GM12878 (cell line): ENCODE data around the gene SIGLEC5. TPM values are rescaled to one million over a fixed set of nuclear protein-coding genes. Genes with fewer than 3 reads are reported as not detected.

Experiments used
- ATAC-seq: fragments of 200-7000 bp; cut with Tn5 transposase; 3 replicates; pipeline ENCODE4 v1.9.1; 2020; ENCODE audit warnings: mild to moderate bottlenecking, moderate library complexity
- BruUV-seq: library from RNA; stranded (reverse); fragments of 400-500 nt; replicated peaks from 2 replicates; lab custom pipeline; 2021; lab: Mats Ljungman, UMichigan
- CTCF ChIA-PET: fragments of 300-600 bp; sonication (Branson Sonifier 250); formaldehyde crosslinking; extraction: SDS; loops from one replicate; lab custom pipeline; 2021; ENCODE audit warnings: inconsistent platforms; lab: Yijun Ruan, JAX
- POLR2A ChIA-PET: fragments of 350-600 bp; formaldehyde crosslinking; extraction: SDS; loops from one replicate; lab custom pipeline; 2021; ENCODE audit warnings: inconsistent platforms; lab: Charles Lee
- RAD21 ChIA-PET: fragments of 300-600 bp; sonication (Branson Sonifier 250); formaldehyde crosslinking; loops from one replicate; lab custom pipeline; 2023; ENCODE audit warnings: antibody characterized with exemption; ENCODE audit not compliant: unreplicated experiment; lab: Charles Lee
- SMC1A ChIA-PET: fragments of 300-600 bp; sonication (Branson Sonifier 250); formaldehyde crosslinking; loops from one replicate; lab custom pipeline; 2023; ENCODE audit not compliant: unreplicated experiment, uncharacterized antibody; lab: Charles Lee
- DNase-seq: peaks from one replicate; pipeline ENCODE4 v3.0.0-alpha.2; 2011; ENCODE audit warnings: low read depth, low spot score
- FAIRE-seq: peaks from 3 replicates; lab custom pipeline; 2011; peaks lifted over from hg19 to GRCh38; lab: Jason Lieb, UNC
- H2AFZ ChIP-seq: 2 replicates; pipeline ENCODE4 v1.6.0; 2011; ENCODE audit warnings: low read depth, low read length, control low read depth; ENCODE audit not compliant: control insufficient read depth
- H3K27ac ChIP-seq: 2 replicates; pipeline ENCODE4 v1.5.1; 2011; ENCODE audit warnings: control low read depth; ENCODE audit not compliant: control insufficient read depth, insufficient read depth
- H3K27me3 ChIP-seq, 2 experiments: replicated peaks in 1 of 2; 2 replicates each; pipeline versions ENCODE4 v1.6.0 to v1.6.1; 2011; ENCODE audit warnings: low read length in 1 of 2; ENCODE audit not compliant: control insufficient read depth in 2 of 2, insufficient read depth in 2 of 2
- H3K36me3 ChIP-seq, 2 experiments: 2 replicates each; pipeline ENCODE4 v1.5.1; 2011; ENCODE audit warnings: low read length in 1 of 2; ENCODE audit not compliant: control insufficient read depth in 2 of 2, insufficient read depth in 2 of 2
- H3K4me1 ChIP-seq: 2 replicates; pipeline ENCODE4 v1.6.1; 2011; ENCODE audit warnings: mild to moderate bottlenecking, low read length, moderate library complexity, mixed read lengths; ENCODE audit not compliant: control insufficient read depth, insufficient read depth
- H3K4me2 ChIP-seq: 2 replicates; pipeline ENCODE4 v1.6.0; 2011; ENCODE audit warnings: control low read depth; ENCODE audit not compliant: control insufficient read depth, insufficient read depth
- H3K4me3 ChIP-seq: fragments of 200-600 bp; sonication (generic); 2 replicates; pipeline ENCODE4 v1.5.1; 2016
- H3K79me2 ChIP-seq: 2 replicates; pipeline ENCODE4 v1.6.0; 2011; ENCODE audit warnings: low read length; ENCODE audit not compliant: control insufficient read depth, insufficient read depth
- H3K9ac ChIP-seq: 2 replicates; pipeline ENCODE4 v1.8.0; 2011; ENCODE audit warnings: low read length, control low read depth, mixed read lengths; ENCODE audit not compliant: control insufficient read depth, insufficient read depth
- H3K9me3 ChIP-seq: replicated peaks from 3 replicates; pipeline ENCODE4 v1.5.1; 2011; ENCODE audit warnings: mild to moderate bottlenecking, low read length; ENCODE audit not compliant: control insufficient read depth, insufficient read depth
- H4K20me1 ChIP-seq: 2 replicates; pipeline ENCODE4 v1.6.0; 2011; ENCODE audit not compliant: control insufficient read depth, insufficient read depth
- ATF3 ChIP-seq: IDR thresholded peaks from 2 replicates; pipeline ENCODE4 v1.6.1; 2011; ENCODE audit warnings: low read depth, mild to moderate bottlenecking, low read length, moderate library complexity, borderline replicate concordance; ENCODE audit errors: extremely low read depth
- CHD4 ChIP-seq: fragments of 200-600 bp; sonication (generic); IDR thresholded peaks from 2 replicates; pipeline ENCODE4 v1.6.1; 2016; ENCODE audit warnings: mild to moderate bottlenecking
- MTA2 ChIP-seq: fragments of 450-650 bp; IDR thresholded peaks from 2 replicates; pipeline ENCODE4 v1.6.1; 2016; ENCODE audit warnings: low read depth, mild to moderate bottlenecking, moderate library complexity
- NFYB ChIP-seq: IDR thresholded peaks from 2 replicates; pipeline ENCODE4 v1.6.1; 2011; ENCODE audit warnings: low read depth, mild to moderate bottlenecking, low read length, improper control_type of control experiment, moderate library complexity; ENCODE audit not compliant: insufficient read depth
- PAX5 ChIP-seq: IDR thresholded peaks from 2 replicates; pipeline ENCODE4 v1.6.1; 2011; ENCODE audit warnings: low read depth, low read length, borderline replicate concordance
- USF1 ChIP-seq: IDR thresholded peaks from 2 replicates; pipeline ENCODE4 v1.6.1; 2011; ENCODE audit warnings: borderline replicate concordance, low read depth, mild to moderate bottlenecking, moderate library complexity, mixed read lengths, low read length; ENCODE audit not compliant: insufficient read depth; ENCODE audit errors: extremely low read length
- YBX1 ChIP-seq: fragments of 450-650 bp; IDR thresholded peaks from 2 replicates; pipeline ENCODE4 v1.6.1; 2016; ENCODE audit warnings: antibody characterized with exemption
- ZBTB4 ChIP-seq: fragments of 450-650 bp; formaldehyde crosslinking; IDR thresholded peaks from 2 replicates; pipeline ENCODE4 v1.4.0; 2022; ENCODE audit warnings: mild to moderate bottlenecking, moderate library complexity
- WGBS: methylation state at CpG from one replicate; pipeline ENCODE4 v1.1.6; 2016; ENCODE audit warnings: low lambda C conversion rate; ENCODE audit not compliant: insufficient replicate concordance, insufficient coverage; ENCODE audit errors: missing lambda C conversion rate; 5-methylcytosine and 5-hydroxymethylcytosine counted together
- in situ Hi-C: fragments of 300-500 bp; cut with MboI; formaldehyde crosslinking; loops from 9 replicates; pipeline ENCODE4 v1.14.3; 2018; ENCODE audit warnings: mixed read lengths
- intact Hi-C: fragments of 100-400 bp; cut with micrococcal nuclease; formaldehyde crosslinking; loops from one replicate; pipeline ENCODE4 v1.14.2; 2022; ENCODE audit not compliant: unreplicated experiment
- polyA plus RNA-seq, 11 experiments: library from polyadenylated mRNA; depleted of rRNA in 4 of 11; unstranded in 6 of 11; stranded (reverse) in 5 of 11; fragments of >200 nt; fragmentation: Nextera tagmentation in 4 of 11; fragmentation: Illumina TruSeq in 1 of 11; extraction: Ambion mirVana in 4 of 11; extraction: Trizol in 1 of 11; gene quantifications; 1 replicate in 1 of 11; 2 replicates in 10 of 11; pipeline versions ENCODE4 v1.2.1 to v1.2.3, GENCODE V29; 2011 to 2016; ENCODE audit warnings: inconsistent platforms in 2 of 11, missing spikeins in 2 of 11, low read depth in 1 of 11
- total RNA-seq, 4 experiments: library from RNA; depleted of rRNA in 3 of 4; stranded (reverse); fragments of >200 nt in 3 of 4; fragmentation: Illumina TruSeq in 1 of 4; extraction: Trizol in 1 of 4; gene quantifications; 2 replicates each; pipeline versions ENCODE4 v1.2.1 to v1.2.3, GENCODE V29; 2013 to 2021
- TF ChIP-seq, protein P1 (sequence below): fragments of 450-650 bp; IDR thresholded peaks from 2 replicates; pipeline ENCODE4 v1.6.1; 2017; ENCODE audit warnings: mild to moderate bottlenecking, moderate library complexity

Gene SIGLEC5
- total and polyA plus RNA-seq, 10 of the 15 experiments (the other 5 are each of a cell fraction or from before 2014, with no cell fraction given) = 0.05 to 2.5 (median 1.4) TPM; not detected in 1

- Histone ChIP-seq H3K36me3 (no peaks in the 10 kb centered on the region), H3K79me2 (no peaks in the 10 kb centered on the region), H3K9ac (no peak overlapping the region), H3K27ac (no peak overlapping the region), H3K9me3 (no peaks in the 10 kb centered on the region; the same call in 2 of the 3 replicates), H4K20me1 (no peaks in the 10 kb centered on the region), H3K4me3 (no peak overlapping the region), H3K4me2 (no peak overlapping the region), H2AFZ (no peak overlapping the region), H3K27me3 (no peaks in the 10 kb centered on the region), H3K4me1 (no peaks in the 10 kb centered on the region; the same call in 1 of the 2 replicates)
- ChIA-PET POLR2A (no interaction called here), RAD21 (no interaction called here), SMC1A (no interaction called here), CTCF (no interaction called here)
- ATAC-seq (no peak), FAIRE-seq (no peak), DNase-seq (no peak)
- BruUV-seq = no TSS peak
- intact Hi-C loops = loop anchor here (1.0 kb wide), 1 partner anchor 20 kb away; no protein-coding TSS in a partner anchor
- 65% methylated on average over 16 of the region's 16 CpGs for WGBS
- in situ Hi-C loops = no loop called here
- TF ChIP-seq ATF3 (no peak), CHD4 (no peak), NFYB (no peak), USF1 (no peak), ZBTB4 (no peak), MTA2 (no peak), PAX5 (no peak), YBX1 (no peak)
- TF ChIP-seq, protein P1, sequence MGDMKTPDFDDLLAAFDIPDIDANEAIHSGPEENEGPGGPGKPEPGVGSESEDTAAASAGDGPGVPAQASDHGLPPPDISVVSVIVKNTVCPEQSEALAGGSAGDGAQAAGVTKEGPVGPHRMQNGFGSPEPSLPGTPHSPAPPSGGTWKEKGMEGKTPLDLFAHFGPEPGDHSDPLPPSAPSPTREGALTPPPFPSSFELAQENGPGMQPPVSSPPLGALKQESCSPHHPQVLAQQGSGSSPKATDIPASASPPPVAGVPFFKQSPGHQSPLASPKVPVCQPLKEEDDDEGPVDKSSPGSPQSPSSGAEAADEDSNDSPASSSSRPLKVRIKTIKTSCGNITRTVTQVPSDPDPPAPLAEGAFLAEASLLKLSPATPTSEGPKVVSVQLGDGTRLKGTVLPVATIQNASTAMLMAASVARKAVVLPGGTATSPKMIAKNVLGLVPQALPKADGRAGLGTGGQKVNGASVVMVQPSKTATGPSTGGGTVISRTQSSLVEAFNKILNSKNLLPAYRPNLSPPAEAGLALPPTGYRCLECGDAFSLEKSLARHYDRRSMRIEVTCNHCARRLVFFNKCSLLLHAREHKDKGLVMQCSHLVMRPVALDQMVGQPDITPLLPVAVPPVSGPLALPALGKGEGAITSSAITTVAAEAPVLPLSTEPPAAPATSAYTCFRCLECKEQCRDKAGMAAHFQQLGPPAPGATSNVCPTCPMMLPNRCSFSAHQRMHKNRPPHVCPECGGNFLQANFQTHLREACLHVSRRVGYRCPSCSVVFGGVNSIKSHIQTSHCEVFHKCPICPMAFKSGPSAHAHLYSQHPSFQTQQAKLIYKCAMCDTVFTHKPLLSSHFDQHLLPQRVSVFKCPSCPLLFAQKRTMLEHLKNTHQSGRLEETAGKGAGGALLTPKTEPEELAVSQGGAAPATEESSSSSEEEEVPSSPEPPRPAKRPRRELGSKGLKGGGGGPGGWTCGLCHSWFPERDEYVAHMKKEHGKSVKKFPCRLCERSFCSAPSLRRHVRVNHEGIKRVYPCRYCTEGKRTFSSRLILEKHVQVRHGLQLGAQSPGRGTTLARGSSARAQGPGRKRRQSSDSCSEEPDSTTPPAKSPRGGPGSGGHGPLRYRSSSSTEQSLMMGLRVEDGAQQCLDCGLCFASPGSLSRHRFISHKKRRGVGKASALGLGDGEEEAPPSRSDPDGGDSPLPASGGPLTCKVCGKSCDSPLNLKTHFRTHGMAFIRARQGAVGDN = no peak
Observed at GRCh38 chr19:51627491-51628138, 2.6 kb downstream of the SIGLEC5 start.
